NCI-H1105 (cell line): ENCODE results near the gene CGNL1.
A peak's percentile ranks its signal among the peaks of the same experiment; 100 is the strongest.

Experiments
- DNase-seq: peaks from one replicate; lab custom pipeline; 2025; lab: John Stamatoyannopoulos, UW

Gene CGNL1

DNA sequence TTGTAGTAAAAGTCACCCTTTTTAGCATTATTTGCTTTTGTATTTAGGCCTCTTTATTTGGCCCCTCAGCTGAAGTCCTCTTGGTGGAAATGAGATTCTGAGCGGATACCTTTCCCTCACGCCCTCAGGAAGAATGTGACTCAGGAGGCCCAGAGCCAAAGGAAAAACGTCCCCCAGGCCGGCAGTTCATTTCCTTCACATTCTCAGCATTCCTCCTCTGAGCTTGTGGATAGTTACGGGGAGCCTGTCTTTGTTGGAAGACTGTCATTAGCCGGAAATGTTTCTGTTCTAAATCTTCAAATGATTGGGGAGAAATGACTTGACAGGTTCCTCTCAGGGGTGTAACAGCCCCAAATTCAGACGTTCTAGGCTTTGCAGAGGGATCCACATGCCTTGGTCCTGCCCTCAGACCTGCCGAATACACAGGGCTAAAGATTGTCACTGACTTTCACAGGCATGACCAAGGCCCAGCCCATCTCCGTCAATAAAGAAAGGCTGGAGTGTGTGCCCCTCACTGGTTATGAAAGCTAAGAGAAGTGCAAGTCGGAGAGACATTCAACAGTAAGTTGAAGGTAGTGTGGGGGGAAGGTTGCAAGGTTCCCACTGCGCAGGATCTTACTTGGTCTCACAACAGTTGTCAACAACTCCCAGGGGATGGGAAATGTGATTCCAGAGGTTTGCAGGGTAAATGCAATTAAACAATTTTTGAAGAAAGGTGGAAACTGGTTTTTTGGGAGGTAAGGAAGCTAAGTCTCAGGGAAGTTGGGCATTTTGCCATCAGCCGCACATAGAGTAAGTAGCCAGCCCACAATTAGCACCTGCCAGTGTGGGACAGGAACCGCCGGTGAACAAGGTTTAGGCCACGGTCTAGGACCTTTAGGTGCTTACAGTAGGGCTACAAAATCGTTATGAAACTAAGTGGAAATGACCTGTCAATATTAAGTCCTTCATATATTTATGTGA is 175.7 kb downstream of the CGNL1 start:
- DNase-seq = peak; percentile 30

DNA sequence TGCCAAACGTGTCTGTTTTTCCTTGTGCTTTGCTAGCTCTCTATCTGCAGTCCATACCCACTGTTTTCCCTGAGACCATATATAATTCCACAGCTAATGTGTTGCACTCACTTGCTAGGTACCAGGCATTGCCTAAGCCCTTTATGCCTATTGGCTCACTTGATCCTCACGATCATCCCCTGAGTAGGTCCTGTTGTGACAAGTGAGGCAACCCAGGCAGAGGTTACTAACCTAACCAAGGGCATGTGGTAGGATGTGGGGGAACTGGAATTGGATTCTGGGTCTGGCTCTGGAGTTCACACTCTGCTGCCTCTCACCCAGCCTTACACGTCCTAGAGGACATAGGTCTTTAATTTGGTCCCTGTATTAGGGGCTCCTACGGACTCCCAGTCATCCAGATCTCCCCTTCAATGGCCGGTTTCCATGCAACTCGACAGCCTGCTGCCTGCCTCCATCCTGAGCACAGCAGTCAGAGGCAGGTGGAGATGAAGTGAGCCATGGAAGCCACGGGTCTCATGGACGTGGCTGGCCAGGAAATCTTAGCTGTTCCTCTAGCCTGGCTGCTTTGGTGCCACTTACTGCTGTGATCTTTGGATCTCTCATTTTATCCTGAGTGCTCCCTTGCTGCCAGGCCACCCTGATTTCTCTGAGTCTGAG is 176.5 kb downstream of the CGNL1 start:
- DNase-seq = no peak

DNA sequence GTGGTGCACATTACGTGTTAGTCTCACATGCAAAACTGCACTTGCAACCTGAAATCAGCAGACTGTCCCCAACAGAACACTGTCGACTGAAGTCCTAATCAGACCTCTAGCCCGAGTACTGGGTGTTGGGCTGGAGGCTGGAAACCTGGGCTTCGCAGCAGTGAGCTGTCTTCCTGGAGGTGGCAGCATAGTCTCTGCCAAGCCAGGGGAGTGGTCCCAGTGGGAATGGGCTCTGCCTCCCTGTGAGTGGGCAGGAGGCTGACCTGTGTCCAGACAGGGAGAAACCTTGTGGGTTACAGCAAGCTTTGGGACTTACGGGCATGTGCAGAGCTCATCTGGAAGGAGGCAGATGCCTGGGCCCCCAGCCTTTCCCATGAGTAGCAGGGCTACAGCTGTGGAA is 177.2 kb downstream of the CGNL1 start:
- no peak for DNase-seq

DNA sequence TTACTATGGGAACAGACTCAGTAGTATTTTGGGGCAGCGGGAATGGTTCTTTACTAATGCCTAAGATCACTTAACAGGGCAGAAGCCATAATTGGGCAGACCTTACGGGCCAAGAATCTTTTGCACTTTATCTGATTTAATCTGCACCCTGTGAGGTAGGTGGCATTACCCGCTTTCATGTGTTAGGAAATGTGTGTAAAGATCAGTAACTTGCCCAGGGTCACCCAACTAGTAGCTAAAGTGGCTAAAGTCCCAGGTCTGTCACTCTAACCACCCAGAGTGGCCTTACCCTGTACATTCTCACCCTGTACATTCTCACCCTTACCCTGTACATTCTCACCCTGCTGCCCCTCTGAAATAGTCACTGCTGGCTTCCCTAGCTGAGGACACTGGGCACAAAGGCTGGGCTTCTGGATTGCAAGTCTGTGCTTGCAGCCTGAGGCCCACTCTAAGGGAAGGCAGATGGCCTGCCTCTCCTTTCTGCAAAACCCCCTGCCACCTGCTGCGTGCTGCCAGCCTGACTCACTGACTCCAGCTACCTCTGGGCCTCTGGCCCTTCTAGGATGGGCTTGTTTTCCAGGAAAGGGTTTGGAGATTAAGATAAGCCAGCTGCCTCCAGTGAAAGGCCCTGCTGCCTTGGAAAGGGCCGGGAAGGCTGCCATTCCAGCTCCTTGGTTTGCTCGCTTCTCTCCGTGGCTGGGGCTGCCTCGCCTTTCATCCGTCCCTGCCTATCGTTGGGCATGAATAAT is 177.9 kb downstream of the CGNL1 start:
- DNase-seq = peak; percentile 79

DNA sequence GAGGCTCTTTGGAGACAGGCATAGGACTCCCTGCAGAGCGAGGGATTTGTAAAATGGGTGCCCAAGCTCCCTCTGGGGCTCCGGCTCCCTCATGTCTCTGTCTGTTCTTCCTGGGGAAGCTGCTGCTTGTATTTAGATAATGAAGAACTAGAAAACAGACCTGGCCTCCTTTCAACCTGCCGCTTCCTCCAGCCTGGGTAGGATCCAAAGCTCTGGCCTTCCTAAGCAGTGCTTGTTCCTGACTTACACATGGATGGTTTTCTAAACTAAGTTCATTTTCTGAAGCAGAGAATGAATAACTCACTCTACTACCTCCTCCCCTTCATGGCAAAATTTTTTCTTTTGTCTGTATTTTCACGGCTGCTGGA is 178.5 kb downstream of the CGNL1 start:
- DNase-seq = no peak

DNA sequence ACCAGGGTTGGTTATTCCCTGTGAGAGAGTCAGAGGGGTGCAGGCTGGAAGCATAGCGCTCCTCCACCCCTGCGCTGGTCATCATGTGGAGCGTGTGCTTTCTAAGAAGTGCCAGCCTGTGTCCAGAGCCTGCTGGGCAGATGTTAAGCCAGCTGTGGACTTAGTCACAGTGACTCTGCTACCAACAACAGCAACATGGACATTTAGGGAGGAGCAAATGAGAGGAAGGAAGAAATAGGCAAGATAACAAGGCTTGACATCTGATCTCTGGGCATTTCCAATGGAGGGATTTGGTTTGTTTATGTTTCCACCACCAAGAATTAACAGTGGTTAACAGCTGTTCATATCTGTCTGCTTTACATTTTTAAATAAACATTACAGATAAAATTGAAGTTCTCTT is 179.0 kb downstream of the CGNL1 start:
- DNase-seq = no peak

DNA sequence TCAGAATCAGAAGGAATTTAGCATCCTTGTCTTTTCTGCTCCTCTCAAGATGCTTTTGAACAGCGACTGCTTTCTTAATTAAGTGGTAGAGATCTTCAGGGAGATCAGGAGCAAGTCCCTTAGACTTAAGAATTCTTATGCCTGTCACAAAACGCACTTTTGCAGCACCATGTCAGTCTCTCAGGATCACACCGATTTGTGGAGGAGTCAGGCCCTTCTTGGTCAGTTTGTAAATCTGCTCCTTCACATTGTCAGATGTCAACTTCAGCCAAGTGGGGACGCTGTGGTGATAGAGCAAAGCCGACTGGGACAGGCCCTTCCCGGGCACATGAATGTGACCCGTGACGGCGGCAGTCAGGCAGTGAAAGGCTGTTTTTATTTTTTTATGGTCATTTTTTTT is 179.7 kb downstream of the CGNL1 start:
- no peak for DNase-seq

DNA sequence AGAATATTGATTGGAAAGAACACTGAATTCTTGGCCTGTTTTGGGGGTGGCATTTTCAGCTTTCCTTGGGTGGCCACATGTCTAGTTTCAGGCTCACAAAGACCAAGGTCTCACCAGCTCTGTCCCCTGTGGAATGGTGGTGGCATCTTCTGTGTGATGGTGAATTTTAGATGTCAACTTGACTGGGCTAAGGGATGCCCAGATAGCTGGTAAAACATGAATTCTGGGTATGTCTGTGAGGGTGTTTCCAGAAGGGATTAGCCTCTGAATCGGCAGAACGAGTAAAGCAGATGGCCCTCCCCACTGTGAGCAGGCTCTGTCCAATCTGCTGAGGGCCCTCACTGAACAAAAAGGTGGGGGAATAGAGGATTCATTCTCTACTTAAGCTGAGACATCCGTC is 181.0 kb downstream of the CGNL1 start:
- DNase-seq = no peak

DNA sequence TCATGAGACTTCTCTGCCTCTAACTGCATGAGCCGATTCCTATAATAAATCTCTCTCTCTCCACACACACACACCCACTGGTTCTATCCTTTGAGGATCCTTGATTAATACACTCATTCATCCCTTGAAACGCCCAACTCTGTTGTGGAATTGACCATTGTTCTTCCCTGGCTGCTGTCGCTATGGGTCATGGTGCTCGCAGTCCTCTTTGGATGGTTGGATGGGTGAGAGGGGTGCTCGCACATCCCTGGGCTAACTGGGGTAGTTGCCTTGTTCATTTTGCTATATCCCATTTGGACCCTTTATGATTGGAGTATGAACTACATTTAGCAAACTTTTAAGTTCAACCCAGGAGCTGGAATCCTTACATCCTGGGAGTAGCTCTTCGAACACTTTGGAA is 181.5 kb downstream of the CGNL1 start:
- DNase-seq = no peak

DNA sequence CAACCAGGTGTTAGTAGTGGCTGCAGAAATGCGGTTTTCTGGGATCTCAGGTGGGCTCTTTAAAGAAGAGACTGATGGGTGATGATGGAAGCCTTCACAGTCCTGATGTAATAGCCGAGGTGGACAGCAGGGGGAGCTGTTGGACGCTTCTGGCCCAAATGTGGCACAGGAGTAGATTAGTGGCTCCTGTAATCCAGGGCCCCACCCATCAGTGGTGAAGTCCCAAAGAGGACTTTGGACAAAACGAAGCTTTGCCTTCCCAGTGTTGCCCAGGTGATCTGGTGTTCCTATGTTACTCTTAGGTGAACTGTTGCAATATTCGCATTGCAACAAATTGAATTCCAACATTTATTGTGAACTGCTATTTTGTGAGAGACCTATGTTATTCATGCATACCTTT is 183.6 kb downstream of the CGNL1 start:
- DNase-seq = peak; percentile 15

DNA sequence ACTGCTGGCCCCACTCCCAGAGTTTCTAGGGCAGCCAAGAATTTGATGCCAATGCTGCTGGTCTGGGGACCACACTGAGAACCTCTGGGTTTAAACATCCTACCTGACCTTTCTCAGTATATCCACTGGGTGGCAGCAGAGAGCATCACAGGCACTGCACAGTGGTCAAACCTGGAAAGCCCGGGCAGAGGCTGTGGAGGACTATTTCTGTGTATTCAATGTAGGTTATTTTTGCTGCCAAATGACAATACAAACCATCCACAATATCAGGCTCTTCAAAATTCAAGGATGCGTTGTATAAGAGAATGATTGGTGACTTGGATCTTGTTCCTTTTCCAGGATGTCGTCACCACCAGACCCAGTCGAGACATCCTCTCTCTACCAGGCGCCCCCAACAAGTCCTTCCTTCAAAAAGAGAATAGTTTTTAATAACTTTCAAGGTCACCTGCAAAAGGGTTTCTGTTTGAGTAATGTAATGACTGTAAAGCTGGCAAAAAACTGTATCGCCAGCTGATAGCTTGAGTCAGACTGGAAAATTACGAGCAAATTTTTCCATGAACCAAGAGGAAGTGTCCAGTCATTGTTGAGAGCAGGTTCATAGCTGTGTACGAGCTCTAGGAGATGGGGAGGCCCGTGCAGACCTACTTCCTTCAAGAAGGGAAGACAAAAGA is 184.9 kb downstream of the CGNL1 start:
- DNase-seq = peak; percentile 77

DNA sequence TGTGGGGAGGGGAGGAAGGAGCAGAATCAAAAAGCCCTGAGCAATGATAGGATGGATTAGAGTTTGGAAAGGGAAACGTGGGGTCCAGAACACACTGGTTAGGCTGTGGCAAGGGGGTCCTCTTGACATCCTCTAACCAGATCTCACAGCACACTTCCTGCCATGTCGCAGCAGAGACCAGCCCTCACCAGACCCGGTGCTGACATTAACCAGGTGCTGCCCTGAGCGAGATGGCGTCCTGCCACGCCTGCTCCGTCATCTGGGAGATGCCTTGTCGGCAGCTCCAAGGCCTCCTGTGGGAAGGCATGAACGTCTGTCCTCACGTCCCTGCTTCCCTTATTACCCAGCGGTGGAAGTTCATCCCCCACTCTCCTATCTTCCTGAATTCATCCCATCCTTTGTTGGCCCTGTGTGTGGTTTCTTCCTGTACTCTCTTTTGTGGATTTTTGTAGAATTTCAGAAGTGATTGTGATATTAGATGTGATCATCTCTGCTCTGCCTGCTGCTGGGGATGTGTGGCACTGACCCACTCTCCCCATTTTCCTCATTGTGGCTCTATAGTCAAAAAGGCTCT is 186.0 kb downstream of the CGNL1 start:
- DNase-seq = no peak

DNA sequence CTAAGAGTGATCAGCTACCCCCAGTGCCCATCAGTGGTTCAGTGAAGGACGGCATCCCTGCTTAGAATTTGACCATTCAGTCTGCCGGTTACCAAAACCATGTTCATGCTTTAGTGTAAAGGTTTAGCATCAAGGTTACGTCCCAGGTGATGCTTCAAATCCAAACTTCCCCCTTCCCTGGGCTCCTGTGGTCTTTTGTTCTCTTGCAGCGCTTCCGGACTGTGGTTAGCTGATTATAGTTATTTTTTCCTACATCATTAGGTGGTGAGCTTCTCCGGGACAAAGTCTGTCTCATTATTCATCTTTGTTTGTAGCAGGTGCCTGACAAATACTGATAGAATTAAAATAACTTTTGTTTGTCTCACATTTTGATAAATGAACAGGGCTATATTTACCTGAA is 187.1 kb downstream of the CGNL1 start:
- no peak for DNase-seq

DNA sequence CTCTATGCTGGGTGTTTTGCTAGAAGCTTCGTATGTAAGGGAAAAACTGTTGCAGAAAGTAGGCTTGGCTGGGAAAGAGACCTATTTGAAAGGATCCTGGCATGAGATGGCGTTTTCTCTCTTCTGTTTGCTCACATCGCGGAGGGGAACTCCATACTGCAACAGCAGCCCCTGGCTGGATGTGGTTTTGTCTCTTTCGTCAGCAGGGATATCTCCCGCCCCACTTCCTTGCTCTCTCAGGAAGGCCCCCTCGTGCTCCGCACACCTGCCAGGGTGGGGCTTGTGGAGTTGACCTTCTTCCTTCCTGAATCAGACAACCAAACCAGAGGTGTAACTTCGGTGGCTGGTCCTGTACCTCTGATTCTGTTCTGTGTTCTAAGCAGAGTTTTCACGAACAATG is 189.0 kb downstream of the CGNL1 start:
- no peak for DNase-seq

DNA sequence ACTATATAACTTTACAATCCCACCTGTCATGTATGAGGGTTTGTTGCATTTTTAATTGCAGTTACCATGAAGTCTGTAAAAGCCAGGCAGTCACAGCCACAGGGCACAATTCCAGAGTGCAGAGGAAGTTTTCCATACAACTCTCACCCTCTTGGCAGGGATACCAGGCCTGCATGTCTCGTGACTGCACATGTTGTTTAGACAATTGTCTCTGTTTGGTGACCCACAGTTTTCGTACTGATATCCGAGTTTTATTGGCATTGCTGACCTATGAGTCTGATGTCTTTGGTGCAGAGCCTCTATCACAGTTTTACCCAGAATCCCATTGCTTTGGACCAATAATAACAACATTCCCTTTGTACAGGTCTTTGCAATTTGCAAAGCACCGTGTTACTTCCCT is 190.5 kb downstream of the CGNL1 start:
- DNase-seq = no peak

DNA sequence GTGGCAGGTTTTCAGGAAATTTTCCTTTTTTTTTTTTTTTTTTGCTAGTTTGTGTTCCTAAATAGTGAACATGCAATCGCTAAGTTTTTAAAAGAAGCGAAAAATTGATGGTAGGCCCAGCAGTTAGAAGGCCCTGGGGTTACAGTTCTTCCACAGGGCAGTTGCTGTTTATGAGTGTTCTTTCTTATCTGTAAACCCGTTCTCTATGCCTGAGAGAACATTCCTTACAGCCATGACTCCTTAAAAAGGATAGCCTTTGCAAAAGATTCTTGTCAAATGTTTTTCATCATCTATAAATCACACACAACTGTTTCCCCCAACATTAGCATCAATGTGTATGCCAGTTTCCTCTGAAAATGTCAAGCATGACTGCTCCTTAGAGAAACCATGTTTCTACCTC is 191.6 kb downstream of the CGNL1 start:
- DNase-seq = no peak

DNA sequence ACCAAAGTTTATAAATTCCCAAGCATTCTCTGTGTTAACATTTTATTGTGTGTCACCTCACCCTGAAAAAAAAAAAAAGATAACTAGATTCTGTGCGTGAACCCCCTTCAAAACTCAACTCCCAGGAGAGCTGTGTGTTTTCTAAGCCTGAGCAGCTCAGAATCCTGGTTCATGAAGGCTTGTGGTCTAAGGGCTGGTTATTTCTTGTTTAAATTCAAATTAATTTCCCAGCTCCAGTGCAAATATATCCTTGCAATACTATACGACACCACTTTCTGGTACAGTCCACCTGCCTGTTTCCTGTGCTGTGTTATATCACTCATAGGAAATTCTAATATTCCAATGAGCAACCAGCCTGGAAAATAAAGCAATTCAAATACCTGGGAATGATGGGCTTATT is 192.0 kb downstream of the CGNL1 start:
- no peak for DNase-seq

DNA sequence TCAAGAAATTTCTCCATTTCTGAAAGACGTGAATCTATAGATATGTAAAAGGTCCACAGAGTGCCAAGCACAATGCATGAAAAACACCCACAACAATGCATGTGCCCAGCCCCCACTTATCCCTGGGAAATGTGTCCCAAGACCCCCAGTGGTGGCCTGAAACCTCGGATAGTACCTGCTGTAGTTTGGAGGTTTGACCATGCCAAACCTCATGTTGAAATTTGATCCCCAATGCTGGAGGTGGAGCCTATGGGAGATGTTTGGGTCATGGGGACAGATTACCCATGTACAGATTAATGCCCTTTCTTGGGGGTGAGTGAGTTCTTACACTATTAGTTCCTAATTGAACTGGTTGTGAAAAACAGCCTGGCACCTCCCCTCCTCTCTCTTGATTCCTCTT is 194.0 kb downstream of the CGNL1 start:
- no peak for DNase-seq

DNA sequence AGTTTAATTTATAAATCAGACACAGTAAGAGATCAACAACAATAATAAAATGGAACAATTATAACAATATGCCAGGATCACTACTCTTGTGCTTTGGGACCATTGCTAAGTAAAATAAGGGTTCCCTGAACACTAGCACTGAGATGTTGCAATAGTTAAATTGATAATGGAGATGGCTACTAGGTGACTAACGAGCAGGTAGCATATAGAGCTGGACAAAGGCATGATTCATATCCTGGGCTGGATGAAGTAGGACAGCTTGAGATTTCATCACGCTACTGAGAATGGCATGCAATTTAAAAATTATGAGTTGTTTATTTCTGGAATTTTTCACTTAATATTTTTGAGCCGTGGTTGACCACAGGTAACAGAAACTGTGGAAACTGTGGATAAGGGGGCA is 194.7 kb downstream of the CGNL1 start:
- no peak for DNase-seq

DNA sequence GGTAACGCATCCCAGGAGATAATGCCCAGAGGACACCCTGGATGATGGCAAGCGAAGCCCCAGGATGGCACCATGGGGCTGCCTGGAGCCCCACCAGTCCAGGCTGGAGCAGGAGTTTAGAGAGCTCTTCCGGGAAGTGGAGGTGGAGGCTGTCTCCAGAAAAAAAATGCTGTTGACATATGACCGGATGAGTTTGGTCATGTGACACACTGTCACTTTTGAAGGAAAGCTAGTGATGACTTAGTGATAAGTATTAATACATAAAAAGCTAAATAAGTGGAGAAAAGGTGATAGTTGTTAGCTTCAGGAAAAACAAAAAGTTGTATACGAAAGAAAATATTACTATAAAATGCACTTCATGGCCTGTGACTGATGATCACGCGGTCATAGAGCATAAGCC is 195.4 kb downstream of the CGNL1 start:
- no peak for DNase-seq

DNA sequence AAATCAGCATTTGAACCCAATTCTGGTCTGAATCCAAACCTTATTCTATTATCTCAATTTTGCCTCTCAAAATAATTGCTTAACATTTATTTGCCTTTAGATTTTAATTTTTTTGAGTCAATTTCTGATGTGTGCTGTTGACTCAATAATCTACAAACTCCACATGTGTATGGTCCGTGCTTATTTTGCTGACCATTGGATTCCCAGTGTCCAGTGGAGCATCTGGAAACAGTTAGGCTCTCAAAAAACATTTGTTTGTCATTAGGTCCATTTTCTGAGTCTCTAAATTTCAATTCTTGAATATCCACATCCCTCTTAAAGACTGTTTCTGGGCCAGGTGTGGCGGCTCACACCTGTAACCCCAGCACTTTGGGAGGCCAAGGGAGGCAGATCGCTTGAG is 196.2 kb downstream of the CGNL1 start:
- DNase-seq = no peak

DNA sequence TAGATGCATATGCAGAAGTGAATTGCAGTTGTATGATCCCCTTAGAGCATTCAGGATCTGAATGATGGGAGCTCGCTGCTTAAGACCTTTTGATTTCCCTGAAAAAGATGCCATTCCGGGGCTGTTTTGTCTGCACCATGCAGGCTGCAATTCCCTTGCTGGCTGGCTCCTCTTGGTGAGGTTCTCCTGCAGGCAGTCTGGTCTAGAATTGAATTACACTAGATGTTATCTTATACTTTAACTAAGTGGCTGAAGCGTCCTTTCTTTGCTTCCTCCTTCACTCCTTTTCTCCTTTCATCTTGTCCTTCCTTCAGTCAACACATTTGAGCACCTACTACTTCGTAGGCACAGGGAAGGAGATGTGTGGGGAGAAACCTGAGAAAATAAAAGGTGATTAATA is 196.8 kb downstream of the CGNL1 start:
- no peak for DNase-seq
